ENCODE data around the gene FYCO1.

The FYCO1 gene

DNA sequence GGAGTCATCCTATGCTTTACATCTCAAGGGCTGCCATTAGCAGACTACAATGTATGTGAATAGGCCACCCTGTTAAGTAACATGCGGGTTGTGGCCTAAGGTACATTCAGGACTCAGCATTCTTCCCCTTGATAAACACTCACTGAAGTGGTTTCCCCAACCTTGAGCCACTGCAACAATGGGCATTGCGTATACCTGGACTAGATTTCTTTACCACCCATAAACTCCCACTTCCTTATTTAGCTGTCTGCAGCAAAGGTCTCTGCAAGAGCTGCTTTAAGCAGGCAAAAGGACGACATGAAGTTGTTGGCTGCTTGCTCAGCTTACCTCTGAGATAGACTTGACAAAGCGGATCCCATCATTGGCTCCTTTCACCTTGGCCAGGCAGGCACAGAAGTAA lies 16.2 kb downstream of the FYCO1 start:
- no peaks in the 10 kb centered on the region for H3K9me3 ChIP-seq (replicated peaks in 1 of 2; ENCODE audit: control insufficient read depth in 2 of 2, insufficient read depth in 1 of 2, low read depth in 1 of 2, low read length in 2 of 2)

DNA sequence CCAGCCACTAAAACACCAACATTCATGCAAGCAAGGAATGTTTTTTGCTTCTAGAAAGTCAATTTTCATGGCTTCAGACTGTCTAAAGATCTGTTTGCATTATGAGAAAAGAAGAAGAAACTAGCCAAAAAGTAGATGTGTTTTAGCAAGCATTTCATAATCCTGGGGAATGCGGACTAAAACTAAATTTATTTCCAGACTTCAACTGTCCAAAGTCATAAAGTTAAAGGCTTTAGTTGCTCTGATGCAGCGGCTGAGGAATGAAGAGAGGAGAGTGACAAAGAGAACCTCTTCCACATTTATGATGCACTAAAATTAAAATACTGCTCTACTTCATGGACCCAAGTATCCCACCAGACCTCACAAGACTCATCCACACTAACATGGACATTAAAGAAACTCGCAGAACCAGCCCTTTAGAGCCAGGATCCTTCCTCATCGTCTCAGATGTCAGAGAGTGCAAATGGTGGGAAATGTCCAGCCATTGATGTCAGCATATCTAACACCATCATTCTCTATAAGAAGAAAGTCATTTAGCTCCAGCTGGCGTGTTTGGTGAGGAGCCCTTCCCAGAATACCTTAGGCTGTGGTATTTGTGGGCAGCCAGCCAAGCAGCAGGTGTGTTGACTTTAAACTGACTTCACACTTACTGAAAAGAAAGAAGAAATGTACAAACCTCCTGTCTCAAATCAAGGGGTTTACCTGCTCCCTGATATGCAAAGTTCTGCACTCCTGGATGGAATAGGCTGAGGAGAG lies 17.4 kb downstream of the FYCO1 start:
- Histone ChIP-seq H4K8ac (ENCODE audit: low read depth, low read length) (no peak overlapping the region), H3K9me3 (replicated peaks in 1 of 2; ENCODE audit: control insufficient read depth in 2 of 2, insufficient read depth in 1 of 2, low read depth in 1 of 2, low read length in 2 of 2) (no peaks in the 10 kb centered on the region), H3K18ac (ENCODE audit: low read length) (no peak overlapping the region), H4K91ac (ENCODE audit: low read depth, low read length, poor library complexity) (no peak overlapping the region), H3K9ac (ENCODE audit: low read depth, low read length, poor library complexity) (no peak overlapping the region), H3K27me3 (ENCODE audit: control insufficient read depth in 3 of 3, insufficient read depth in 3 of 3, low read depth in 1 of 3, low read length in 3 of 3) (no peaks in the 10 kb centered on the region), H3K4ac (ENCODE audit: low read length) (no peak overlapping the region), H3K4me2 (ENCODE audit: insufficient read depth, low read length, poor library complexity, severe bottlenecking) (no peak overlapping the region), H3K23ac (ENCODE audit: low read depth, low read length, poor library complexity) (no peak overlapping the region), H2AK5ac (ENCODE audit: low read depth, low read length) (no peak overlapping the region), H3K4me1 (ENCODE audit: control insufficient read depth in 2 of 2, insufficient read depth in 1 of 2, low read depth in 1 of 2, low read length in 2 of 2) (no peaks in the 10 kb centered on the region), H3K27ac (replicated peaks; ENCODE audit: low read length) (no peak overlapping the region), H3K79me1 (ENCODE audit: low read depth, low read length) (no peaks in the 10 kb centered on the region), H2BK12ac (ENCODE audit: low read length) (no peak overlapping the region), H2AFZ (ENCODE audit: low read length) (no peak overlapping the region), H2BK120ac (ENCODE audit: low read depth, low read length) (no peak overlapping the region), H2BK15ac (ENCODE audit: low read length) (no peak overlapping the region), H3K4me3 (ENCODE audit: low read length in 2 of 2) (no peak overlapping the region), H2BK5ac (ENCODE audit: low read length) (no peak overlapping the region), H3K14ac (ENCODE audit: low read length) (no peak overlapping the region), H3K36me3 (replicated peaks in 1 of 2; ENCODE audit: control insufficient read depth in 2 of 2, insufficient read depth in 2 of 2, low read length in 2 of 2) (peaks cover 18 to 90% of the 10 kb centered on the region in 2 donors)
- no CpG with 5 or more reads among the region's 5 CpGs for WGBS, 2 donors (ENCODE audit: extremely low coverage in 2 of 2, insufficient read length in 2 of 2, insufficient replicate concordance in 1 of 2)
- DNase-seq (ENCODE audit: low spot score), result no peak

More for the DNA sequence above, 16.2 kb downstream of the FYCO1 start:
- Histone ChIP-seq H2BK15ac (ENCODE audit: low read length) (no peak overlapping the region), H3K4ac (ENCODE audit: low read length) (no peak overlapping the region), H2AK5ac (ENCODE audit: low read depth, low read length) (no peak overlapping the region), H2AFZ (ENCODE audit: low read length) (no peak overlapping the region), H2BK5ac (ENCODE audit: low read length) (no peak overlapping the region), H4K8ac (ENCODE audit: low read depth, low read length) (no peak overlapping the region), H3K9ac (ENCODE audit: low read depth, low read length, poor library complexity) (no peak overlapping the region), H4K91ac (ENCODE audit: low read depth, low read length, poor library complexity) (no peak overlapping the region), H3K4me3 (ENCODE audit: low read length in 2 of 2) (no peak overlapping the region), H3K79me1 (ENCODE audit: low read depth, low read length) (no peaks in the 10 kb centered on the region), H2BK12ac (ENCODE audit: low read length) (no peak overlapping the region), H2BK120ac (ENCODE audit: low read depth, low read length) (no peak overlapping the region), H3K4me1 (ENCODE audit: control insufficient read depth in 2 of 2, insufficient read depth in 1 of 2, low read depth in 1 of 2, low read length in 2 of 2) (no peaks in the 10 kb centered on the region), H3K14ac (ENCODE audit: low read length) (no peak overlapping the region), H3K36me3 (replicated peaks in 1 of 2; ENCODE audit: control insufficient read depth in 2 of 2, insufficient read depth in 2 of 2, low read length in 2 of 2) (peaks cover 27 to 92% of the 10 kb centered on the region in 2 donors), H3K27ac (replicated peaks; ENCODE audit: low read length) (no peak overlapping the region), H3K27me3 (ENCODE audit: control insufficient read depth in 3 of 3, insufficient read depth in 3 of 3, low read depth in 1 of 3, low read length in 3 of 3) (no peaks in the 10 kb centered on the region), H3K23ac (ENCODE audit: low read depth, low read length, poor library complexity) (no peak overlapping the region), H3K4me2 (ENCODE audit: insufficient read depth, low read length, poor library complexity, severe bottlenecking) (no peak overlapping the region), H3K18ac (ENCODE audit: low read length) (no peak overlapping the region)
- no peak for DNase-seq (ENCODE audit: low spot score)
- WGBS, 2 donors (ENCODE audit: extremely low coverage in 2 of 2, insufficient read length in 2 of 2, insufficient replicate concordance in 1 of 2), result no CpG with 5 or more reads among the region's 4 CpGs

DNA sequence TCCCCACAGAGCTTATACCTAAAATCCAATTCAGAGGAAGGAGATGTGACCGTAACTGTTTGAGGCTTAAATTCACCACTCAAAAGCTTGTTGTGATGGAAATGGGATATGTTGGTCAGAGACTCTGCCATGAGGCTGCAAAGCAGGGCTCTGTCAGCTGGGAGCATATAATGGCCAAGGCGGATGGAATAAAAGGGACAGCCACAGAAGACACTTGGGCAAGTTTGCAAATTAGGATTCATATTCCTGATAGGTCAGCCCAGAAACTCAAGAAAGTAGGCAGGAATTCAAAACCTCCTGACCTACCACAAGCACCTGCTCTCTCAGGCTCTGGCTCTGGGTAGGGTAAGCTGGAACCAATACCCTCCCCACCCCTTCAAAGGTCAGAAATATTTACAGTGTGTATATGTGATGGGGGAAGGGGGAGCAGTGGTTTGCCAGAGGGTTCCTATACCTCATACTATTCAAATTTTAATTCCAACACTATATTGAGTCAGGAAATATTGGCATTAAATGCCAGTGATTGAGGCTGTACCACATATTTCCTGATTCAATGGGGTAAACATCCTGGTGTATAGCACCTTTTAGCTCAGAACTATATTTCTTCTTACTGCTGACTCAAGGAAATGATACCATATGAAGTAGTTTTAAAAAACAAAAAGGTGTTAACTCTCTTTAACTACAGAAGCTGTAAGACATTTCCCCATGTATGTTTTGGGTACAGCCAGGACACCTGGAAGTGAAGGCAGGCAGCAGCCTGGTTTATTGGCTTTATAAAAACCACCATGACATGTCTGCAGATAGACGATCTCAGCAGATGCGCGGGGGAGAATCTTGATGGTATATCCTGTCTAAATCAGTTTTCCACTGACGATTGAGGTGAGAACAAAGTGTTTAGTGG lies 19.2 kb downstream of the FYCO1 start:
- H3K27ac ChIP-seq (replicated peaks; ENCODE audit: low read length), result no peak overlapping the region
- no peak overlapping the region for H2BK15ac ChIP-seq (ENCODE audit: low read length)
- no peak overlapping the region for H3K4ac ChIP-seq (ENCODE audit: low read length)
- WGBS, 2 donors (ENCODE audit: extremely low coverage in 2 of 2, insufficient read length in 2 of 2, insufficient replicate concordance in 1 of 2), result no CpG with 5 or more reads among the region's 6 CpGs
- H3K18ac ChIP-seq (ENCODE audit: low read length), result no peak overlapping the region
- no peak overlapping the region for H3K23ac ChIP-seq (ENCODE audit: low read depth, low read length, poor library complexity)
- no peak for DNase-seq (ENCODE audit: low spot score)
- H2BK120ac ChIP-seq (ENCODE audit: low read depth, low read length), result no peak overlapping the region
- no peak overlapping the region for H2AK5ac ChIP-seq (ENCODE audit: low read depth, low read length)
- no peaks in the 10 kb centered on the region for H3K4me1 ChIP-seq (ENCODE audit: control insufficient read depth in 2 of 2, insufficient read depth in 1 of 2, low read depth in 1 of 2, low read length in 2 of 2)
- no peak overlapping the region for H3K4me3 ChIP-seq (ENCODE audit: low read length in 2 of 2)
- H3K36me3 ChIP-seq (replicated peaks in 1 of 2; ENCODE audit: control insufficient read depth in 2 of 2, insufficient read depth in 2 of 2, low read length in 2 of 2), result peaks cover 18 to 87% of the 10 kb centered on the region in 2 donors
- no peak overlapping the region for H4K91ac ChIP-seq (ENCODE audit: low read depth, low read length, poor library complexity)
- H3K4me2 ChIP-seq (ENCODE audit: insufficient read depth, low read length, poor library complexity, severe bottlenecking), result no peak overlapping the region
- no peak overlapping the region for H4K8ac ChIP-seq (ENCODE audit: low read depth, low read length)
- no peak overlapping the region for H2BK12ac ChIP-seq (ENCODE audit: low read length)
- H3K14ac ChIP-seq (ENCODE audit: low read length), result no peak overlapping the region
- no peak overlapping the region for H3K9ac ChIP-seq (ENCODE audit: low read depth, low read length, poor library complexity)
- no peak overlapping the region for H2AFZ ChIP-seq (ENCODE audit: low read length)
- H3K27me3 ChIP-seq (ENCODE audit: control insufficient read depth in 3 of 3, insufficient read depth in 3 of 3, low read depth in 1 of 3, low read length in 3 of 3), result no peaks in the 10 kb centered on the region
- no peaks in the 10 kb centered on the region for H3K9me3 ChIP-seq (replicated peaks in 1 of 2; ENCODE audit: control insufficient read depth in 2 of 2, insufficient read depth in 1 of 2, low read depth in 1 of 2, low read length in 2 of 2)
- H2BK5ac ChIP-seq (ENCODE audit: low read length), result no peak overlapping the region
- H3K79me1 ChIP-seq (ENCODE audit: low read depth, low read length), result no peaks in the 10 kb centered on the region

DNA sequence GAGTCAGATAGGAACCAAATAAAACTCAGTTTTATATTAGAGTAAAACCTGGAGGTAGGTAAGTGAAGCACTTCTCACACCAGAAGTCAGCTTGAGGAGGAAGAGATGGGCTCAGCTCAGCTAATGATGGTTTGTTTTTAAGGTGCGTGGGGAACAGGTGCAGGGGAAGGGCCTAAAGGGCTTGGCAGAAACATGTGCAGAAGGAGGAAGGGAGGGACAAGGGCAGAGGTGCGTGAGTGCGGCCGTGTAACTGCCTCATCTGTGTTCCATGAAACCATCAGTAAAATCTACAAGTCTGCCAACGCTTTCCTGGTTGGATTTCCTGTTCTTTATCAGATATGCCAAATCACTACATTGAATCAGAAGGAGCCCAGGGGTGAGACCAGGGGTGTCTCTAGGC lies 19.9 kb downstream of the FYCO1 start:
- Histone ChIP-seq H3K79me1 (ENCODE audit: low read depth, low read length) (no peaks in the 10 kb centered on the region), H3K9ac (ENCODE audit: low read depth, low read length, poor library complexity) (no peak overlapping the region), H4K91ac (ENCODE audit: low read depth, low read length, poor library complexity) (no peak overlapping the region), H3K4me2 (ENCODE audit: insufficient read depth, low read length, poor library complexity, severe bottlenecking) (no peak overlapping the region), H3K27me3 (ENCODE audit: control insufficient read depth in 3 of 3, insufficient read depth in 3 of 3, low read depth in 1 of 3, low read length in 3 of 3) (no peaks in the 10 kb centered on the region), H3K23ac (ENCODE audit: low read depth, low read length, poor library complexity) (no peak overlapping the region), H3K4ac (ENCODE audit: low read length) (no peak overlapping the region), H3K18ac (ENCODE audit: low read length) (no peak overlapping the region), H2AK5ac (ENCODE audit: low read depth, low read length) (no peak overlapping the region), H3K9me3 (replicated peaks in 1 of 2; ENCODE audit: control insufficient read depth in 2 of 2, insufficient read depth in 1 of 2, low read depth in 1 of 2, low read length in 2 of 2) (no peaks in the 10 kb centered on the region), H3K14ac (ENCODE audit: low read length) (no peak overlapping the region), H4K8ac (ENCODE audit: low read depth, low read length) (no peak overlapping the region), H3K4me1 (ENCODE audit: control insufficient read depth in 2 of 2, insufficient read depth in 1 of 2, low read depth in 1 of 2, low read length in 2 of 2) (no peaks in the 10 kb centered on the region), H2BK12ac (ENCODE audit: low read length) (no peak overlapping the region), H2AFZ (ENCODE audit: low read length) (no peak overlapping the region), H2BK15ac (ENCODE audit: low read length) (no peak overlapping the region), H3K27ac (replicated peaks; ENCODE audit: low read length) (no peak overlapping the region), H2BK5ac (ENCODE audit: low read length) (no peak overlapping the region), H3K36me3 (replicated peaks in 1 of 2; ENCODE audit: control insufficient read depth in 2 of 2, insufficient read depth in 2 of 2, low read length in 2 of 2) (peaks cover 18 to 86% of the 10 kb centered on the region in 2 donors), H2BK120ac (ENCODE audit: low read depth, low read length) (no peak overlapping the region), H3K4me3 (ENCODE audit: low read length in 2 of 2) (no peak overlapping the region)
- no CpG with 5 or more reads among the region's 5 CpGs for WGBS, 2 donors (ENCODE audit: extremely low coverage in 2 of 2, insufficient read length in 2 of 2, insufficient replicate concordance in 1 of 2)
- DNase-seq (ENCODE audit: low spot score), result no peak

Measured in neuronal stem cell (in vitro differentiated cells).